HepG2 (cell line): Measurements from ENCODE around the gene SLC7A4. TPM values are rescaled to one million over a fixed set of nuclear protein-coding genes. Genes with fewer than 3 reads are reported as not detected.

Experiments
- ATAC-seq: fragments of 200-7000 bp; cut with Tn5 transposase; 3 replicates; pipeline ENCODE4 v1.9.1; 2020; ENCODE audit warnings: mild to moderate bottlenecking, moderate library complexity
- BruUV-seq: library from RNA; stranded (reverse); fragments of 400-500 nt; replicated peaks from 2 replicates; lab custom pipeline; 2021; lab: Mats Ljungman, UMichigan
- CTCF ChIA-PET: fragments of 300-600 bp; formaldehyde crosslinking; extraction: SDS; loops from one replicate; lab custom pipeline; 2021; ENCODE audit warnings: low total read pairs, inconsistent platforms, low intra/inter-chr PET ratio; lab: Yijun Ruan, JAX
- POLR2A ChIA-PET: fragments of 350-600 bp; sonication (Branson Sonifier 250); formaldehyde crosslinking; loops from one replicate; lab custom pipeline; 2020; ENCODE audit warnings: antibody characterized with exemption, inconsistent platforms; lab: Yijun Ruan, JAX
- DNase-seq: peaks from one replicate; pipeline ENCODE4 v3.0.0-alpha.2; 2015; ENCODE audit warnings: low spot score
- FAIRE-seq: peaks from 3 replicates; lab custom pipeline; 2011; peaks lifted over from hg19 to GRCh38; lab: Jason Lieb, UNC
- H2AFZ ChIP-seq: one replicate; pipeline ENCODE4 v1.6.1; 2011; ENCODE audit warnings: low read length, inconsistent platforms
- H3K27ac ChIP-seq: fragments of 300-600 bp; 3 replicates; pipeline ENCODE4 v1.8.0; 2011; ENCODE audit warnings: mixed run types, mild to moderate bottlenecking, mixed read lengths, low read length, inconsistent platforms; ENCODE audit not compliant: insufficient read depth; ENCODE audit errors: extremely low read length
- H3K27me3 ChIP-seq, 2 experiments: fragments of 200-600 bp in 1 of 2; 2 replicates in 1 of 2; 3 replicates in 1 of 2; pipeline versions ENCODE4 v1.6.0 to v1.8.0; 2011; ENCODE audit warnings: low read length in 2 of 2, mild to moderate bottlenecking in 2 of 2, moderate library complexity in 2 of 2, inconsistent platforms in 1 of 2; ENCODE audit not compliant: insufficient read depth in 2 of 2, control insufficient read depth in 1 of 2
- H3K36me3 ChIP-seq, 2 experiments: fragments of 200-600 bp in 1 of 2; replicated peaks in 1 of 2; 2 replicates in 1 of 2; 3 replicates in 1 of 2; pipeline versions ENCODE4 v1.5.1 to v1.8.0; 2011; ENCODE audit warnings: low read length in 2 of 2, inconsistent platforms in 1 of 2; ENCODE audit not compliant: insufficient read depth in 2 of 2, control insufficient read depth in 1 of 2
- H3K4me1 ChIP-seq: 2 replicates; pipeline ENCODE4 v1.5.1; 2012; ENCODE audit warnings: low read length, inconsistent platforms; ENCODE audit not compliant: insufficient read depth
- H3K4me2 ChIP-seq: 2 replicates; pipeline ENCODE4 v1.6.0; 2011; ENCODE audit warnings: low read depth, low read length, inconsistent platforms
- H3K4me3 ChIP-seq, 3 experiments: fragments of 200-600 bp in 1 of 3; sonication (generic), shearing (Covaris generic) in 1 of 3; replicated peaks in 1 of 3; 2 replicates each; pipeline ENCODE4 v1.5.1; 2011 to 2016; ENCODE audit warnings: low read length in 3 of 3, inconsistent platforms in 2 of 3, low read depth in 2 of 3, mild to moderate bottlenecking in 2 of 3, control low read depth in 1 of 3, mixed read lengths in 1 of 3; ENCODE audit not compliant: insufficient read depth in 1 of 3
- H3K79me2 ChIP-seq: one replicate; pipeline ENCODE4 v1.6.1; 2011; ENCODE audit warnings: low read length, inconsistent platforms; ENCODE audit not compliant: insufficient read depth
- H3K9ac ChIP-seq: 2 replicates; pipeline ENCODE4 v1.6.0; 2011; ENCODE audit warnings: mild to moderate bottlenecking, low read depth, low read length, inconsistent platforms; ENCODE audit not compliant: insufficient read depth
- H3K9me3 ChIP-seq: 2 replicates; pipeline ENCODE4 v1.5.1; 2012; ENCODE audit warnings: mild to moderate bottlenecking, low read length
- H4K20me1 ChIP-seq: 2 replicates; pipeline ENCODE4 v1.6.0; 2011; ENCODE audit warnings: inconsistent platforms, mild to moderate bottlenecking, low read length, moderate library complexity; ENCODE audit not compliant: insufficient read depth
- AGO2 ChIP-seq: fragments of 200-400 bp; formaldehyde crosslinking; optimal IDR thresholded peaks from 2 replicates; pipeline ENCODE3; 2017; ENCODE audit warnings: mild to moderate bottlenecking, low read depth, low read length, moderate library complexity
- CHD2 ChIP-seq: IDR thresholded peaks from 2 replicates; pipeline ENCODE4 v1.6.1; 2011; ENCODE audit warnings: low read depth, low read length, improper control_type of control experiment
- RBFOX2 ChIP-seq: fragments of 200-400 bp; formaldehyde crosslinking; IDR thresholded peaks from 2 replicates; pipeline ENCODE4 v1.6.1; 2017; ENCODE audit warnings: low read depth, mild to moderate bottlenecking, low read length
- ZSCAN22 ChIP-seq: sonication (generic); formaldehyde crosslinking; IDR thresholded peaks from 2 replicates; pipeline ENCODE4 v1.4.0; 2020; ENCODE audit warnings: mild to moderate bottlenecking, missing genetic modification reagents
- WGBS: methylation state at CpG from one replicate; pipeline ENCODE4 v1.1.6; 2017; ENCODE audit warnings: low lambda C conversion rate; 5-methylcytosine and 5-hydroxymethylcytosine counted together
- in situ Hi-C: cut with HindIII; loops from 2 replicates; pipeline ENCODE4 v1.10.0; 2017; ENCODE audit warnings: low pct_unique_long_range_greater_than_20kb; ENCODE audit not compliant: extremely low pct_ligation_motif_present
- intact Hi-C: fragments of 100-400 bp; cut with micrococcal nuclease; formaldehyde crosslinking; loops from one replicate; pipeline ENCODE4 v1.10.0; 2022; ENCODE audit not compliant: unreplicated experiment
- polyA plus RNA-seq, 8 experiments: library from polyadenylated mRNA; depleted of rRNA in 3 of 8; stranded (reverse) in 7 of 8; unstranded in 1 of 8; fragments of >200 nt; fragmentation: Illumina TruSeq in 4 of 8; extraction: Trizol in 4 of 8; gene quantifications; 2 replicates each; pipeline versions ENCODE4 v1.2.1 to v1.2.3, GENCODE V29; 2011 to 2016; ENCODE audit warnings: low read depth in 4 of 8, missing spikeins in 1 of 8, mixed read lengths in 1 of 8; ENCODE audit not compliant: insufficient read depth in 1 of 8
- total RNA-seq, 5 experiments: library from RNA; depleted of rRNA; stranded (reverse); fragments of >200 nt; fragmentation: Illumina TruSeq; extraction: Trizol; gene quantifications; 2 replicates each; pipeline ENCODE4 v1.2.3, GENCODE V29; 2016; ENCODE audit warnings: low read depth in 1 of 5

SLC7A4 gene
- total and polyA plus RNA-seq, 2 of the 13 experiments (the other 11 are each of a cell fraction or from before 2014, with no cell fraction given): not detected

GRCh38 chr22:20993304-20994127 is 38.8 kb downstream of the SLC7A4 start:
- CTCF ChIA-PET: no interaction called here
- 100% methylated on average over 4 of the region's 29 CpGs for WGBS
- no TSS peak for BruUV-seq

GRCh38 chr22:20992456-20993303 is 39.7 kb downstream of the SLC7A4 start:
- no peak overlapping the region for H3K4me2 ChIP-seq
- intact Hi-C loops: no loop called here
- H3K4me1 ChIP-seq: no peaks in the 10 kb centered on the region
- H2AFZ ChIP-seq: no peak overlapping the region
- H3K36me3 ChIP-seq: peaks cover 3 to 37% of the 10 kb centered on the region in 2 experiments
- no peaks in the 10 kb centered on the region for H3K79me2 ChIP-seq
- ChIA-PET CTCF (no interaction called here), POLR2A (interaction anchor here (2.8 kb wide), 1 partner anchor 11 kb away, joined by 16 read pairs; the partner anchor contains the start of gene LZTR1)
- BruUV-seq: no TSS peak
- in situ Hi-C loops: no loop called here
- no peak overlapping the region for H3K27ac ChIP-seq
- no peak overlapping the region for H3K9ac ChIP-seq
- H3K4me3 ChIP-seq: no peak overlapping the region
- no peaks in the 10 kb centered on the region for H3K27me3 ChIP-seq
- H3K9me3 ChIP-seq: no peaks in the 10 kb centered on the region
- no peak for DNase-seq
- 93% methylated on average over 14 of the region's 21 CpGs for WGBS
- H4K20me1 ChIP-seq: no peaks in the 10 kb centered on the region
- ATAC-seq: no peak
- TF ChIP-seq CHD2: no peak
- peak; percentile 37 for TF ChIP-seq AGO2
- TF ChIP-seq RBFOX2: peak; percentile 56; the same call in 1 of the 2 replicates
- FAIRE-seq: no peak

More at GRCh38 chr22:20993304-20994127, 38.8 kb downstream of the SLC7A4 start:
- intact Hi-C loops (no loop called here), in situ Hi-C loops (no loop called here)
- no peaks in the 10 kb centered on the region for H3K27me3 ChIP-seq
- no peak for FAIRE-seq
- H3K4me2 ChIP-seq: no peak overlapping the region
- no peaks in the 10 kb centered on the region for H3K79me2 ChIP-seq
- H3K4me1 ChIP-seq: no peaks in the 10 kb centered on the region
- no peak overlapping the region for H2AFZ ChIP-seq
- no peak for DNase-seq
- H4K20me1 ChIP-seq: no peaks in the 10 kb centered on the region
- no peak overlapping the region for H3K4me3 ChIP-seq
- H3K9ac ChIP-seq: no peak overlapping the region
- no peak for ATAC-seq
- POLR2A ChIA-PET: no interaction called here
- no peak overlapping the region for H3K27ac ChIP-seq
- H3K36me3 ChIP-seq: peaks cover 3 to 34% of the 10 kb centered on the region in 2 experiments
- TF ChIP-seq AGO2 (peak; percentile 3), ZSCAN22 (CRISPR knock-in tag) (no peak)
- no peaks in the 10 kb centered on the region for H3K9me3 ChIP-seq
